GM23248 (cell line): ENCODE results near the gene RAE1. TPM values are rescaled to one million over a fixed set of nuclear protein-coding genes. Genes with fewer than 3 reads are reported as not detected.

Experiments used
- DNase-seq: peaks from one replicate; pipeline ENCODE4 v3.0.0-alpha.2; 2015
- H2AFZ ChIP-seq: fragments of 200-600 bp; sonication (generic); 2 replicates; pipeline ENCODE4 v1.6.1; 2016; ENCODE audit warnings: antibody characterized with exemption
- H3F3A ChIP-seq: fragments of 200-600 bp; sonication (generic); 2 replicates; pipeline ENCODE4 v1.6.1; 2016; ENCODE audit warnings: mild to moderate bottlenecking, antibody characterized with exemption, mixed run types; ENCODE audit not compliant: insufficient read depth
- H3K27ac ChIP-seq: fragments of 200-600 bp; sonication (generic); 2 replicates; pipeline ENCODE4 v1.5.1; 2016; ENCODE audit warnings: mild to moderate bottlenecking
- H3K27me3 ChIP-seq: fragments of 200-600 bp; sonication (generic); replicated peaks from 2 replicates; pipeline ENCODE4 v1.6.1; 2016; ENCODE audit warnings: mild to moderate bottlenecking; ENCODE audit not compliant: insufficient read depth
- H3K36me3 ChIP-seq: fragments of 200-600 bp; sonication (generic); 2 replicates; pipeline ENCODE4 v1.6.1; 2016; ENCODE audit warnings: low read depth, mild to moderate bottlenecking
- H3K4me1 ChIP-seq: fragments of 200-600 bp; sonication (generic); 2 replicates; pipeline ENCODE4 v1.6.1; 2016; ENCODE audit warnings: mild to moderate bottlenecking; ENCODE audit not compliant: insufficient read depth
- H3K4me2 ChIP-seq: fragments of 200-600 bp; sonication (generic); one replicate; pipeline ENCODE4 v1.6.1; 2016; ENCODE audit warnings: mild to moderate bottlenecking; ENCODE audit not compliant: unreplicated experiment
- H3K4me3 ChIP-seq: fragments of 200-600 bp; sonication (generic); 2 replicates; pipeline ENCODE4 v1.5.1; 2016; ENCODE audit warnings: mild to moderate bottlenecking
- H3K79me2 ChIP-seq: fragments of 200-600 bp; sonication (generic); 2 replicates; pipeline ENCODE4 v1.6.1; 2016; ENCODE audit warnings: mild to moderate bottlenecking; ENCODE audit not compliant: insufficient read depth
- H3K9ac ChIP-seq: fragments of 200-600 bp; sonication (generic); 2 replicates; pipeline ENCODE4 v1.6.1; 2016; ENCODE audit warnings: mild to moderate bottlenecking
- H3K9me2 ChIP-seq: fragments of 200-600 bp; sonication (generic); 2 replicates; pipeline ENCODE4 v1.6.1; 2016; ENCODE audit warnings: mixed run types, mild to moderate bottlenecking, moderate library complexity; ENCODE audit not compliant: insufficient read depth
- H3K9me3 ChIP-seq: fragments of 200-600 bp; sonication (generic); one replicate; pipeline ENCODE4 v1.6.1; 2017; ENCODE audit warnings: low read depth
- H4K20me1 ChIP-seq: fragments of 200-600 bp; sonication (generic); 2 replicates; pipeline ENCODE4 v1.6.0; 2016; ENCODE audit not compliant: insufficient read depth
- EZH2 ChIP-seq: fragments of 200-600 bp; sonication (generic); IDR thresholded peaks from 2 replicates; pipeline ENCODE4 v1.6.1; 2018; ENCODE audit warnings: antibody characterized with exemption, mild to moderate bottlenecking; ENCODE audit not compliant: insufficient read depth, poor library complexity, severe bottlenecking
- EZH2phosphoT487 ChIP-seq: fragments of 200-600 bp; sonication (generic); IDR thresholded peaks from 2 replicates; pipeline ENCODE4 v1.6.1; 2018; ENCODE audit warnings: antibody characterized with exemption, moderate library complexity, mild to moderate bottlenecking, low read depth; ENCODE audit not compliant: insufficient read depth
- WGBS, 2 experiments: methylation state at CpG; one replicate each; pipeline ENCODE4 v1.1.6; 2015 to 2017; ENCODE audit warnings: low lambda C conversion rate in 2 of 2, low coverage in 1 of 2; ENCODE audit errors: missing lambda C conversion rate in 2 of 2; 5-methylcytosine and 5-hydroxymethylcytosine counted together
- in situ Hi-C: fragments of 300-500 bp; cut with MboI; formaldehyde crosslinking; loops from 2 replicates; pipeline ENCODE4 v1.15.0; 2020
- polyA plus RNA-seq: library from polyadenylated mRNA; unstranded; fragments of >200 nt; fragmentation: Nextera tagmentation; extraction: Ambion mirVana; gene quantifications from 2 replicates; pipeline ENCODE4 v1.2.1, GENCODE V29; 2016
- total RNA-seq: library from RNA; depleted of rRNA; stranded (reverse); fragments of >200 nt; shearing (Covaris generic); gene quantifications from 2 replicates; pipeline ENCODE4 v1.2.3, GENCODE V29; 2014

RAE1 gene
- total and polyA plus RNA-seq, 2 experiments from 2014 or later, result 34.7 to 54.8 TPM

DNA sequence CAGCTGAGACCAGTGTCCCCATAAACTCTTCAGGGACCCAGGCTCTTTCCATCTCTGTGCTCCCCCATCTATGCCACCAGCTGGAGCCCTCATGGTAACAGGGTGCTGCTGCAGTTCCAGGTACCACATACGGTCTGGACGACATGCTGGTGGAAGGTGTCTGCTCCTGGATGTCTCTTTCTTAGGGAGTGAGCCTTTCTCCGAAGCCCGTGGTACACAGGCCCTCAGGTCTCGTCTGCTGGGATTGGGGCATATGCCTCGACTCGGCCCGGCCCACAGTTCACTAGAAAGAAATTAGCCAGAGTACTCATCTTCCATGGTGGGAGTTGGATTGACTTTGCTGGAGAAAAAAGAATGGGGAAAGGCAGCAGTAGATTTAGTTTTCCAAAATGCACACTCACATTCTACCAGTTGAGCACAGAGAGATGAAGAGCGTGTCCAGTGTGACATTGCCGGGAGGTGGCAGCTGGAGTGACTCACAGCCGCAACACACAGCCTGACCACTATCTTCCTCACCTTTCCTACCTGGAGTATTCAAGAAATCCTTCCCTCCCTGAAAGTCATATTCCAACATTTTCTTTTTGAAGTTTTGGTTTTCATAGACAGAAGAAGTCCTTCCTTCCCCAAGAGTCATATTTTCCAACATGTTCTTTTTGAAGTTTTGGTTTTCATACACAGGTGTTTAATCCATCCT lies 40.1 kb upstream of the RAE1 start:
- no peak overlapping the region for H3K9ac ChIP-seq
- no peaks in the 10 kb centered on the region for H3K9me3 ChIP-seq
- no peak for TF ChIP-seq EZH2phosphoT487
- TF ChIP-seq EZH2, result no peak
- no peaks in the 10 kb centered on the region for H3K36me3 ChIP-seq
- DNase-seq, result no peak
- H3K4me3 ChIP-seq, result no peak overlapping the region
- no peaks in the 10 kb centered on the region for H4K20me1 ChIP-seq
- in situ Hi-C loops, result no loop called here
- H3F3A ChIP-seq, result no peaks in the 10 kb centered on the region
- H3K27ac ChIP-seq, result no peak overlapping the region
- peaks cover 70% of the 10 kb centered on the region for H3K27me3 ChIP-seq
- no peaks in the 10 kb centered on the region for H3K4me1 ChIP-seq
- H2AFZ ChIP-seq, result no peak overlapping the region
- H3K9me2 ChIP-seq, result no peaks in the 10 kb centered on the region
- no peaks in the 10 kb centered on the region for H3K79me2 ChIP-seq
- WGBS, 2 experiments, result 73 to 79% methylated on average over 11 of the region's 11 CpGs
- no peak overlapping the region for H3K4me2 ChIP-seq

DNA sequence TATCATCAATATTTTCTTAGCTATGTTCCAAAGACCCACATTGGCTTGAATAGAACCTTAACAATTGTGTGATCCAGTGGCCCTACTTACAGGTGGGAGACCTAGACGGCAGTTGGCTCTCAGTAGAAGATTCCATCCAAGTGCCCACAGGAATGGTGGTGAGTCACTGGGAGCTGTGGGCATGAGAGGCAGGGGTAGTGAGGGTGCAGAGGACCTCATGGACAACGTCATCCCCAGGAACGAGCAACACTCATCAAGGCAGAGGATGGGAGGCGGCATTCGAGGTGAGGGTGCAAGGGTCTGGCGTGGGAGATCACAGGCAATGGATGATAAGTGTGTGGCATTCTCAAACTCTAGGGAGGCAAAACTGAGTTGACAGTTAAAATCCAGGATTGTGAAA lies 38.9 kb upstream of the RAE1 start:
- Histone ChIP-seq H3F3A (no peaks in the 10 kb centered on the region), H2AFZ (no peak overlapping the region), H3K9me2 (no peaks in the 10 kb centered on the region), H3K4me2 (no peak overlapping the region), H3K36me3 (no peaks in the 10 kb centered on the region), H3K9me3 (no peaks in the 10 kb centered on the region), H3K27ac (no peak overlapping the region), H3K4me3 (no peak overlapping the region), H3K79me2 (no peaks in the 10 kb centered on the region), H3K9ac (no peak overlapping the region), H3K4me1 (no peaks in the 10 kb centered on the region), H3K27me3 (peaks cover 61% of the 10 kb centered on the region), H4K20me1 (no peaks in the 10 kb centered on the region)
- WGBS, 2 experiments, result 86 to 88% methylated on average over 6 of the region's 6 CpGs
- TF ChIP-seq EZH2 (no peak), EZH2phosphoT487 (no peak)
- DNase-seq, result no peak
- in situ Hi-C loops, result no loop called here

DNA sequence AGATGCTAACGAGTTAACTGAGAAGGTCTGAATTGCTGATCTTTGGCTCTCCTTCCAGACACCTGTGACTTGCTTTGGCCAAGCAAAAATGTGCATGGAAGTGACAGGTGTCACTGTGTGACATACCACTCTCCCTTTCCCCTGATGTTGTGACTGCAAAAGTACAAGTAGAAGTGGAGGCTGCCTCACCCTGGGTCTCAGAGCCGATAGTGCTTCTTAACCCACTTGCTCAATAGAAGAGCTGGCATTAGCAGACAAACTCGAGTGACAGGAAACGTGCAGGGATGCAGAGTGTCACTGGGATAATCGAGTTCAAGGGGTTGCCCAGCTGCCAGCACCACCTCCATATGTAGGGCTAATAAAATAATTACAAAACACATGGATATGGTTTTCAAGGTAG lies 37.8 kb upstream of the RAE1 start:
- Histone ChIP-seq H3K27ac (no peak overlapping the region), H3K9ac (no peak overlapping the region), H3K9me3 (no peaks in the 10 kb centered on the region), H3K27me3 (peaks cover 51% of the 10 kb centered on the region), H2AFZ (no peak overlapping the region), H3K4me2 (no peak overlapping the region), H3K4me1 (no peaks in the 10 kb centered on the region), H3K4me3 (no peak overlapping the region), H3F3A (no peaks in the 10 kb centered on the region), H3K36me3 (no peaks in the 10 kb centered on the region), H3K79me2 (no peaks in the 10 kb centered on the region), H4K20me1 (no peaks in the 10 kb centered on the region), H3K9me2 (no peaks in the 10 kb centered on the region)
- DNase-seq, result no peak
- in situ Hi-C loops, result no loop called here
- TF ChIP-seq EZH2, result no peak
- TF ChIP-seq EZH2phosphoT487, result no peak
- 45 to 49% methylated on average over 5 of the region's 5 CpGs for WGBS, 2 experiments

DNA sequence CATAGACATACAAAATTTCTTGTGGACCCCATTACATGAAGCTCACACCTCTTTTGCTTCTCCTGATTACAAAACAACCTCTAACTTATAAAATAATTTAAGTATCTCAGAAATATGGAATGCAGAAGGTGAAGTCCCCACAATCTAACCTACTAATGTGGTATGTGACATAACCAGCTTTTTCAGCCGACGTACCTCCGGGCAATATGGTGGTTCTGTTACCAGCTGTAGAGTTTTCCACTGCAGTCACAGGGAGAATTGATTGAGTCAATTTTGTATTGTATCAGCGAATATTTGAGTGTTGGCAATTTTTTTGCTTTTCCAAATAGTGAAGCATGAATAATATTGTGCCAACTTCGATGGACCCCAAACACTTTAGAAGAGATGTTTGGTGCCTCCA lies 37.1 kb upstream of the RAE1 start:
- peaks cover 47% of the 10 kb centered on the region for H3K27me3 ChIP-seq
- no peak for TF ChIP-seq EZH2phosphoT487
- no peak for TF ChIP-seq EZH2
- no peak overlapping the region for H3K9ac ChIP-seq
- no peak overlapping the region for H3K4me2 ChIP-seq
- no peaks in the 10 kb centered on the region for H4K20me1 ChIP-seq
- H3F3A ChIP-seq, result no peaks in the 10 kb centered on the region
- no peak overlapping the region for H3K27ac ChIP-seq
- no peaks in the 10 kb centered on the region for H3K36me3 ChIP-seq
- no peaks in the 10 kb centered on the region for H3K9me3 ChIP-seq
- no peak overlapping the region for H3K4me3 ChIP-seq
- H3K4me1 ChIP-seq, result no peaks in the 10 kb centered on the region
- no peaks in the 10 kb centered on the region for H3K79me2 ChIP-seq
- no peak overlapping the region for H2AFZ ChIP-seq
- WGBS, 2 experiments, result 67 to 71% methylated on average over 5 of the region's 5 CpGs
- H3K9me2 ChIP-seq, result no peaks in the 10 kb centered on the region
- in situ Hi-C loops, result no loop called here
- DNase-seq, result no peak
